Stomach (tissue), 4 donors: ENCODE data around the gene RING1.

Source experiments
- EP300 ChIP-seq: sonication (generic); formaldehyde crosslinking; IDR thresholded peaks from one replicate; pipeline ENCODE4 v1.6.1; 2017; ENCODE audit warnings: antibody characterized with exemption
- TF ChIP-seq, protein P1 (sequence below), 7 experiments: fragments of 450-650 bp in 4 of 7; fragments of 200-600 bp in 3 of 7; sonication (generic) in 3 of 7; IDR thresholded peaks; one replicate each; pipeline ENCODE4 v1.5.1; 2016 to 2019; ENCODE audit warnings: antibody characterized with exemption in 7 of 7, control low read depth in 2 of 7, mild to moderate bottlenecking in 1 of 7

DNA sequence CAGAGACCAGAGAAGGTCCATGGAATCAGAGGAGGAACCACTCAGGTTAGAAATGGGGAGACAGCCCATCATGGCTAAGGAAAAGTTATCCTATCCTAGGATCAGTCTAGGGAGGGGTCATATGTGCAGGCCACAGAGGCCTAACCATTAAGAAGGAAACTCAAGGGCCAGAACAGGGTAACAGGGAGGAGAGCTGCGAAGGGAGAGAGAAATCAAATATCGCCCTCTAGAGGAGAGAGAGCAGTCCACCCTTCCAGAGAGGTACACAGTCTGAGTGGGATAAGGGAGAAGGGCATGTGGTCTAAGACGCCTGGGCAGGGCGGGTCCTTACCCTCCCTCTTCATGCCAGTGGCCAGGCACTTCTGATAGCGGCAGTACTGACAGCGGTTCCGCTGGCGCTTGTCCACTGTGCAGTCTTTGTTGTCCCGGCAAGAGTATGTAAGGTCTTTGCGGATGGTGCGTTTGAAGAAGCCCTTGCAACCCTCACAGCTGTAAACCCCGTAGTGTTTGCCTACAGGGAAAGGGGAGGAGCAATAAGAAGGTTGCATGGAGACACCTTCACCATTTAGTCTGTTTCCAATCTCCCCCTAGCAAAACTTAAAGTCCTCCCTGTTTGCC is 10.8 kb upstream of the RING1 start:
- no peak for TF ChIP-seq EP300
- TF ChIP-seq, protein P1, sequence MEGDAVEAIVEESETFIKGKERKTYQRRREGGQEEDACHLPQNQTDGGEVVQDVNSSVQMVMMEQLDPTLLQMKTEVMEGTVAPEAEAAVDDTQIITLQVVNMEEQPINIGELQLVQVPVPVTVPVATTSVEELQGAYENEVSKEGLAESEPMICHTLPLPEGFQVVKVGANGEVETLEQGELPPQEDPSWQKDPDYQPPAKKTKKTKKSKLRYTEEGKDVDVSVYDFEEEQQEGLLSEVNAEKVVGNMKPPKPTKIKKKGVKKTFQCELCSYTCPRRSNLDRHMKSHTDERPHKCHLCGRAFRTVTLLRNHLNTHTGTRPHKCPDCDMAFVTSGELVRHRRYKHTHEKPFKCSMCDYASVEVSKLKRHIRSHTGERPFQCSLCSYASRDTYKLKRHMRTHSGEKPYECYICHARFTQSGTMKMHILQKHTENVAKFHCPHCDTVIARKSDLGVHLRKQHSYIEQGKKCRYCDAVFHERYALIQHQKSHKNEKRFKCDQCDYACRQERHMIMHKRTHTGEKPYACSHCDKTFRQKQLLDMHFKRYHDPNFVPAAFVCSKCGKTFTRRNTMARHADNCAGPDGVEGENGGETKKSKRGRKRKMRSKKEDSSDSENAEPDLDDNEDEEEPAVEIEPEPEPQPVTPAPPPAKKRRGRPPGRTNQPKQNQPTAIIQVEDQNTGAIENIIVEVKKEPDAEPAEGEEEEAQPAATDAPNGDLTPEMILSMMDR (IDR thresholded peaks at IDR 0.05) = peak in 5 of 7 experiments; percentile 31 to 67 (median 59)
